Mesendoderm (in vitro differentiated cells): ENCODE data around the gene MRPL48.
A peak's percentile ranks its signal among the peaks of the same experiment; 100 is the strongest.

Experiments
- DNase-seq: peaks from one replicate; pipeline ENCODE4 v3.0.0; 2013
- H2AK5ac ChIP-seq: 2 replicates; pipeline ENCODE4 v1.6.1; 2013; ENCODE audit warnings: low read length, inconsistent platforms
- H2BK120ac ChIP-seq: 2 replicates; pipeline ENCODE4 v1.6.1; 2013; ENCODE audit warnings: low read depth, mild to moderate bottlenecking, low read length, moderate library complexity, mixed read lengths
- H2BK15ac ChIP-seq: replicated peaks from 2 replicates; pipeline ENCODE4 v1.6.1; 2013; ENCODE audit warnings: low read depth, mild to moderate bottlenecking, moderate library complexity
- H2BK5ac ChIP-seq: 2 replicates; pipeline ENCODE4 v1.6.1; 2013; ENCODE audit warnings: low read length, inconsistent platforms
- H3K18ac ChIP-seq: 2 replicates; pipeline ENCODE4 v1.6.1; 2013; ENCODE audit warnings: mild to moderate bottlenecking, low read length, mixed read lengths
- H3K23ac ChIP-seq: one replicate; pipeline ENCODE4 v1.6.1; 2013; ENCODE audit warnings: low read length
- H3K27ac ChIP-seq: 2 replicates; pipeline ENCODE4 v1.5.1; 2013; ENCODE audit warnings: low read depth, mild to moderate bottlenecking, inconsistent platforms, low read length, moderate library complexity
- H3K27me3 ChIP-seq: 2 replicates; pipeline ENCODE4 v1.6.1; 2013; ENCODE audit warnings: low read length, control low read depth, mild to moderate bottlenecking, inconsistent platforms; ENCODE audit not compliant: insufficient read depth, poor library complexity
- H3K36me3 ChIP-seq: 2 replicates; pipeline ENCODE4 v1.6.1; 2013; ENCODE audit warnings: low read length, inconsistent platforms; ENCODE audit not compliant: control insufficient read depth, insufficient read depth
- H3K4ac ChIP-seq: one replicate; pipeline ENCODE4 v1.6.1; 2013; ENCODE audit warnings: low read depth, mild to moderate bottlenecking, low read length, moderate library complexity
- H3K4me1 ChIP-seq: 2 replicates; pipeline ENCODE4 v1.6.1; 2013; ENCODE audit warnings: low read depth, low read length, inconsistent platforms; ENCODE audit not compliant: control insufficient read depth
- H3K4me2 ChIP-seq: 2 replicates; pipeline ENCODE4 v1.6.1; 2013; ENCODE audit warnings: low read length
- H3K4me3 ChIP-seq: 2 replicates; pipeline ENCODE4 v1.5.1; 2013; ENCODE audit warnings: mild to moderate bottlenecking, low read length
- H3K56ac ChIP-seq: one replicate; pipeline ENCODE4 v1.6.1; 2013; ENCODE audit warnings: low read length
- H3K79me1 ChIP-seq: 2 replicates; pipeline ENCODE4 v1.6.1; 2013; ENCODE audit warnings: low read length, inconsistent platforms
- H3K79me2 ChIP-seq: 2 replicates; pipeline ENCODE4 v1.6.1; 2013; ENCODE audit warnings: mild to moderate bottlenecking, low read length; ENCODE audit not compliant: control insufficient read depth, insufficient read depth
- H3K9ac ChIP-seq: 2 replicates; pipeline ENCODE4 v1.6.1; 2013; ENCODE audit warnings: low read length, inconsistent platforms
- H4K5ac ChIP-seq: one replicate; pipeline ENCODE4 v1.6.1; 2013; ENCODE audit warnings: low read length
- H4K8ac ChIP-seq: one replicate; pipeline ENCODE4 v1.6.1; 2013; ENCODE audit warnings: low read depth, mild to moderate bottlenecking, control low read depth, low read length, moderate library complexity
- WGBS: extraction: QIAGEN DNeasy Blood & Tissue Kit; methylation state at CpG from one replicate; pipeline ENCODE4 v1.1.7; 2013; ENCODE audit warnings: low lambda C conversion rate, missing lambda C conversion rate; ENCODE audit not compliant: insufficient coverage; ENCODE audit errors: extremely low coverage; 5-methylcytosine and 5-hydroxymethylcytosine counted together

The MRPL48 gene

GRCh38 chr11:73814812-73815211 is 27.1 kb downstream of the MRPL48 start:
- no CpG with 5 or more reads among the region's 8 CpGs for WGBS

GRCh38 chr11:73818846-73819245 is 31.2 kb downstream of the MRPL48 start:
- no peak overlapping the region for H4K8ac ChIP-seq
- peak overlapping the region; percentile 29 for H2BK15ac ChIP-seq
- H3K4me3 ChIP-seq: no peak overlapping the region
- no peak overlapping the region for H3K4ac ChIP-seq
- H3K4me2 ChIP-seq: no peak overlapping the region
- peaks cover 8% of the 10 kb centered on the region for H3K4me1 ChIP-seq
- H3K79me2 ChIP-seq: no peaks in the 10 kb centered on the region
- no peak overlapping the region for H3K18ac ChIP-seq
- no peak overlapping the region for H4K5ac ChIP-seq
- H2AK5ac ChIP-seq: no peak overlapping the region
- H2BK5ac ChIP-seq: no peak overlapping the region
- no peak overlapping the region for H2BK120ac ChIP-seq
- H3K27ac ChIP-seq: peak overlapping the region; percentile 6
- H3K79me1 ChIP-seq: peaks cover 4% of the 10 kb centered on the region
- no peak overlapping the region for H3K56ac ChIP-seq
- no peak overlapping the region for H3K9ac ChIP-seq
- peak; percentile 85 for DNase-seq
- no peaks in the 10 kb centered on the region for H3K36me3 ChIP-seq
- no peaks in the 10 kb centered on the region for H3K27me3 ChIP-seq
- H3K23ac ChIP-seq: no peak overlapping the region

More at GRCh38 chr11:73814812-73815211, 27.1 kb downstream of the MRPL48 start:
- Histone ChIP-seq H3K9ac (no peak overlapping the region), H3K4ac (no peak overlapping the region), H3K4me1 (peaks cover 8% of the 10 kb centered on the region), H2BK5ac (no peak overlapping the region), H3K4me3 (no peak overlapping the region), H3K18ac (no peak overlapping the region), H3K79me1 (no peaks in the 10 kb centered on the region), H2BK15ac (no peak overlapping the region), H3K27ac (no peak overlapping the region), H4K5ac (no peak overlapping the region), H4K8ac (no peak overlapping the region), H3K27me3 (no peaks in the 10 kb centered on the region), H3K79me2 (no peaks in the 10 kb centered on the region), H2BK120ac (no peak overlapping the region), H3K4me2 (no peak overlapping the region), H2AK5ac (no peak overlapping the region), H3K23ac (no peak overlapping the region), H3K56ac (no peak overlapping the region), H3K36me3 (no peaks in the 10 kb centered on the region)
- DNase-seq: no peak

DNA sequence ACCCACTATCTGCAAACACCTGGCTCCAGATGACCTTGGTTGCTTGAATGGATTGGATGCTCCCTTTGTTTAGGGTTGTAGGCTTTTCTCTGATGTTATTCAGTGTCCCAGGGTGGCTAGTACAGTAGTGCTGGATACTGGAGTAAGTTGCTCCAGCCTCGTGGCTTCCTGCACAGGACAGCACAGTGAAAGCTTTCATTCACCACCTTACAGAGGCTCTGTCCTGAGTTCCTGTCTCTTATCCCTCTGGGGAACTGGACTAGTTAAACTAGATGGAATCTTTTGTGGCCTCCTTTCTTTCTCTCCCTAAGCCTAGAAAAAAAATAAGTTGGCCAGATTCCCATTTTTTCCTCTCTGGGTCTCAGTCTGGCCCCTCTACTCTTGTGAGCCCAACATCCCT is 42.6 kb downstream of the MRPL48 start:
- WGBS: no CpG with 5 or more reads among the region's 1 CpG
- no peaks in the 10 kb centered on the region for H3K4me1 ChIP-seq
- H4K8ac ChIP-seq: peak overlapping the region; percentile 13
- H3K4me2 ChIP-seq: no peak overlapping the region
- H3K36me3 ChIP-seq: no peaks in the 10 kb centered on the region
- H2BK15ac ChIP-seq: no peak overlapping the region
- H3K4me3 ChIP-seq: no peak overlapping the region
- no peak overlapping the region for H3K4ac ChIP-seq
- H2AK5ac ChIP-seq: no peak overlapping the region
- H3K23ac ChIP-seq: no peak overlapping the region
- no peaks in the 10 kb centered on the region for H3K79me1 ChIP-seq
- no peak overlapping the region for H3K27ac ChIP-seq
- no peak for DNase-seq
- H3K18ac ChIP-seq: no peak overlapping the region
- no peak overlapping the region for H4K5ac ChIP-seq
- H3K79me2 ChIP-seq: no peaks in the 10 kb centered on the region
- no peaks in the 10 kb centered on the region for H3K27me3 ChIP-seq
- H2BK5ac ChIP-seq: no peak overlapping the region
- H2BK120ac ChIP-seq: no peak overlapping the region
- H3K9ac ChIP-seq: no peak overlapping the region
- no peak overlapping the region for H3K56ac ChIP-seq

- H3K9ac ChIP-seq: no peak overlapping the region
- H2BK120ac ChIP-seq: no peak overlapping the region
- H3K27ac ChIP-seq: no peak overlapping the region
- no peak overlapping the region for H3K4ac ChIP-seq
- no peak overlapping the region for H4K8ac ChIP-seq
- H3K4me3 ChIP-seq: no peak overlapping the region
- no peak overlapping the region for H2AK5ac ChIP-seq
- WGBS: no CpG with 5 or more reads among the region's 2 CpGs
- no peak overlapping the region for H4K5ac ChIP-seq
- no peak overlapping the region for H2BK15ac ChIP-seq
- no peak overlapping the region for H3K56ac ChIP-seq
- no peaks in the 10 kb centered on the region for H3K79me1 ChIP-seq
- H3K27me3 ChIP-seq: no peaks in the 10 kb centered on the region
- no peak overlapping the region for H3K4me2 ChIP-seq
- no peak overlapping the region for H3K23ac ChIP-seq
- H2BK5ac ChIP-seq: no peak overlapping the region
- H3K18ac ChIP-seq: no peak overlapping the region
- no peaks in the 10 kb centered on the region for H3K4me1 ChIP-seq
- H3K36me3 ChIP-seq: no peaks in the 10 kb centered on the region
- DNase-seq: no peak
- H3K79me2 ChIP-seq: no peaks in the 10 kb centered on the region
These were observed 45.4 kb downstream of the MRPL48 start for GRCh38 chr11:73833067-73833466.

GRCh38 chr11:73838443-73839122 is 50.9 kb downstream of the MRPL48 start:
- Histone ChIP-seq H2BK5ac (no peak overlapping the region), H3K56ac (no peak overlapping the region), H3K79me1 (no peaks in the 10 kb centered on the region), H3K18ac (no peak overlapping the region), H3K9ac (peak overlapping the region; percentile 10), H2BK120ac (no peak overlapping the region), H3K36me3 (no peaks in the 10 kb centered on the region), H3K4ac (no peak overlapping the region), H3K79me2 (no peaks in the 10 kb centered on the region), H3K27me3 (no peaks in the 10 kb centered on the region), H3K4me2 (no peak overlapping the region), H3K4me3 (no peak overlapping the region), H3K23ac (no peak overlapping the region), H3K27ac (no peak overlapping the region), H4K8ac (no peak overlapping the region), H3K4me1 (peaks cover 2% of the 10 kb centered on the region), H2BK15ac (no peak overlapping the region), H4K5ac (no peak overlapping the region), H2AK5ac (no peak overlapping the region)
- no CpG with 5 or more reads among the region's 3 CpGs for WGBS
- DNase-seq: peak; percentile 73

DNA sequence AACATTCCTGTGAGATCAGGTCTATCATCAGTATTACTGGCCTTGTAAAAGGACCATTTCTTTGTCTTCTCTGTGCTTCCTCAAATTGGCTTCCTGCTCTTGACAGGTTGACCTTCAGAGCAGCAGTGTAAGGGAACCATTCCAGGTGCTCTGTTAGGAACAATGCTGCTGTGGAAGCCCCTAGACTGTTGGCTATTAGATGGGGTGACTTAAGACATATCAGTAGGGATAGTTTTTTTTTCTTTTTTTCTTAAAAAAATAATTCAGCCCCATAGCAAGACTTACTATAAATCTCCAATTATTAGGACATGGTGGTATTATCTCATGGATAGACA is 51.4 kb downstream of the MRPL48 start:
- H3K56ac ChIP-seq: no peak overlapping the region
- H3K4me1 ChIP-seq: peaks cover 2% of the 10 kb centered on the region
- no peaks in the 10 kb centered on the region for H3K27me3 ChIP-seq
- DNase-seq: no peak
- H3K79me2 ChIP-seq: no peaks in the 10 kb centered on the region
- no peak overlapping the region for H2BK120ac ChIP-seq
- H3K4ac ChIP-seq: no peak overlapping the region
- no peak overlapping the region for H3K4me3 ChIP-seq
- H2BK15ac ChIP-seq: no peak overlapping the region
- H4K8ac ChIP-seq: no peak overlapping the region
- H3K79me1 ChIP-seq: no peaks in the 10 kb centered on the region
- no peak overlapping the region for H2BK5ac ChIP-seq
- H3K23ac ChIP-seq: no peak overlapping the region
- no peak overlapping the region for H3K4me2 ChIP-seq
- H4K5ac ChIP-seq: no peak overlapping the region
- H3K18ac ChIP-seq: no peak overlapping the region
- H3K27ac ChIP-seq: no peak overlapping the region
- no peaks in the 10 kb centered on the region for H3K36me3 ChIP-seq
- H2AK5ac ChIP-seq: no peak overlapping the region
- no peak overlapping the region for H3K9ac ChIP-seq
